ENCODE measurements around the gene PTPRG.
A peak's percentile ranks its signal among the peaks of the same experiment; 100 is the strongest.
"Not testable (repeated sequence)": the region's sequence is repeated elsewhere in the genome, so short reads cannot be mapped to it uniquely, and the experiment has no call there.

Gene PTPRG

DNA sequence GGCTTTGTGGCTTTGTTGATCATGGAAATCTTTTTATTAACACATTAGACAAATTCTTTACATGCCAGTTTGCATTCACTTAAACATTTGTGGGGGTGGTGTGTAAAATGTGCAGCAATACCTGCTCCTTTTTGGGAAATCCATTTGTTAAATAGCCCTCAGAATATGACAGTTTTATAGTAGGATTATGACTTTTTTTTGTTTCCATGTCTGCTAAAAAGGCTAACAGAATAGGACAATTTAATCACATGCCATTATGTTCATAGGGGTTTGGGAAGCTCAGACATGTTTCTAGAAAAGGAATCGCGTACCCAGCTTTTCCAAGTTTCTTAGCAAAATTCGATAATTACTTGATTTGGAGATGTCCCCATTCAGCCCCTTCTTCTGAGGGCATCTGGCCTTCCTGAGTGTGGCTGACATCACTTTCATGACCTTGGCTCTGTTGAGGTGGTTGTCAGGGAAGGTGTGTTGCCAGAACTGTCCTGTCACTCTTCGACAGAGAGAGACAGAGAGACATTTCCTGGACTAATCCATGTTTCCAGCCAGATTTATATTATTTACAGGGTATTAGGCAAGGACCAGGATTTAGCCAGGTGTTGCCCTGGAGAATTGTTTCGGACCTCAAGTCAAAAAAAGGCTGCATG lies 126.4 kb downstream of the PTPRG start:
- DNase-seq = no peak

- DNase-seq = peak in 1 of 2 experiments; percentile 60
These were observed 127.1 kb downstream of the PTPRG start for GRCh38 chr3:61688307-61688984.

GRCh38 chr3:61690016-61690415 lies 128.6 kb downstream of the PTPRG start:
- peak in 1 of 2 experiments; percentile 19 for DNase-seq

- peak in 1 of 2 experiments; percentile 68 for DNase-seq
These were observed 130.1 kb downstream of the PTPRG start for GRCh38 chr3:61691466-61691865.

DNA sequence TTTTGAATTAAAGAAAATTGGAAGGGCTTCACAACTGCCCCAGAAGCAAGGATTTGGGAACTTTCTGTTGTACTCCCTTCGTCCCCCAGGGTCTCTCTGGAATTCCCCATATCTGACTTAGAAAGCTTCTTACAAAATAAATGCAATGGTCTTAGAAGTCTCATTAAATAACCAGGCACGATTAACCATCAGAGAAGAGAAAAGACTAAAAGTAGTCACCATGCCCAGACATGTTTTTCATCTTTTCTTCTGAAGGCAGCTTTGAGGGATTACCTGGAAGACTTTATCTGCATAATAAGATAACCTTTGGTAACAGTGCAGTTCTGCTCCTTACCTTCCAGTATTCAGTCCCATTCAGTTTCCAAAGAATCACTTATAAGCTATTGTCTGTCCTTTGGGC lies 135.9 kb downstream of the PTPRG start:
- no peak for DNase-seq

DNA sequence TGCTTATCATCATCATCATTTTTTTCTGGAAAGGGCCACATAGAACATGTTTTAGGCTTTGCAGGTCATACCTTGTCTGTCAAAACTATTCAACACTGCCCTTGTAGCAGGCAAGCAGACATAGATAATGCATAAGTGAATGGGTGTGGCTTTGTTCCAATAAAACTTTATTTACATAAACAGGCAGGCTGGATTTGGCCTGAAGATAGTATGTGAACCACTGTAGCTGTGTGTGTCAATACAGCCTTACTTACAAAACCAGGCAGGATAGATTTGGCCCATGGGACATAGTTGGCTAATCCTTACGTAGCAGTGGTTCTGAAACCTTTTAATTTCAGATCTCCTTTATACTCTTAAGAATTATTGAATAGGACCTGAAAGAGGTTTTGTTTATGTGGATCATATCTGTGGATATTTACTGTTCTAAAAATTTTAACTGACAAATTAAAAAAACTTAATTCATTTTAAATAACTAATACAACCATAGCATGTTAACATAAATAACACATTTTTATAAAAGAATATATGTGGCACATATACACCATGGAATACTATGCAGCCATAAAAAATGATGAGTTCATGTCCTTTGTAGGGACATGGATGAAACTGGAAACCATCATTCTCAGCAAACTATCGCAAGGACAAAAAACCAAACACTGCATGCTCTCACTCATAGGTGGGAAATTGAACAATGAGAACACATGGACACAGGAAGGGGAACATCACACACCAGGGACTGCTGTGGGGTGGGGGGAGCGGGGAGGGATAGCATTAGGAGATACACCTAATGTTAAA lies 137.1 kb downstream of the PTPRG start:
- not testable (repeated sequence) for DNase-seq

- DNase-seq = no peak
These were observed 138.3 kb downstream of the PTPRG start for GRCh38 chr3:61699622-61700021.

DNA sequence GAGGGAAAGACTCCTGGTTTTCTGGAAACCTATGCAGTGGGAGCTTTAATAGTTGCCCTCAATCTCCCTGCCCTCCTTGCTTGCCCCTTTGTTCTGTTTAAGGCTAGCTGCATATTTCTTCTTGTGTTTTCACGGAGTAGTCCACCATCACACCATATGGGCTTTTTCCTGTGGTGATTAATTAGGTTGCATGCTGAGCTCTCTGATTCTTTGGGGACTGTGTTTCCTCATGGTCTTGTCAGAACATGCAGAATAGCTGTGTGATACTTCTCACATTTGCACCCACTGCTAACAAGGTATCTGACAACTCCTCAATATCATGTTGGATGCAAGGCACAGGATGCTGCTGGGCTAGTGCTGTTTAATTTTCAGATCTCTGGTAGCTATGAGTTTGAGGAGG lies 139.6 kb downstream of the PTPRG start:
- peak; percentile 11 to 66 for DNase-seq

GRCh38 chr3:61702453-61702852 lies 141.1 kb downstream of the PTPRG start:
- no peak for DNase-seq

- DNase-seq = no peak
These were observed 143.4 kb downstream of the PTPRG start for GRCh38 chr3:61704807-61705206.

- no peak for DNase-seq
These were observed 146.1 kb downstream of the PTPRG start for GRCh38 chr3:61707492-61707891.

- DNase-seq = not testable (repeated sequence)
These were observed 149.5 kb downstream of the PTPRG start for GRCh38 chr3:61710920-61711319.

GRCh38 chr3:61714225-61714624 lies 152.9 kb downstream of the PTPRG start:
- no peak for DNase-seq

- DNase-seq = no peak
These were observed 154.6 kb downstream of the PTPRG start for GRCh38 chr3:61715886-61716527.

DNA sequence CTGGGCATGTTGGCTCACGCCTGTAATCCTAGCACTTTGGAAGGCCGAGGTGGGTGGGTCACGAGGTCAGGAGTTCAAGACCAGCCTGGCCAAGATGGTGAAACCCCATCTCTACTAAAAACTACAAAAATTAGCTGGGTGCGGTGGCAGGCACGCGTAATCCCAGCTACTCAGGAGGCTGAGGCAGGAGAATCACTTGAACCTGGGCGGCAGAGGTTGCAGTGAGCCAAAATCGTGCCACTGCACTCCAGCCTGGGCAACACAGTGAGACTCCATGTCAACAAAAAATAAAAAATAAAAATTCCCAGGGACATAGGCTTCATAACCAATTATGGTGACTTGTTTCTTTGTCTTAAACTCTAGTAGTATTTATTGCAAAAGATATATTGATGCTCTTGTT lies 155.3 kb downstream of the PTPRG start:
- DNase-seq = not testable (repeated sequence)

- no peak for DNase-seq
These were observed 157.2 kb downstream of the PTPRG start for GRCh38 chr3:61718565-61718964.

DNA sequence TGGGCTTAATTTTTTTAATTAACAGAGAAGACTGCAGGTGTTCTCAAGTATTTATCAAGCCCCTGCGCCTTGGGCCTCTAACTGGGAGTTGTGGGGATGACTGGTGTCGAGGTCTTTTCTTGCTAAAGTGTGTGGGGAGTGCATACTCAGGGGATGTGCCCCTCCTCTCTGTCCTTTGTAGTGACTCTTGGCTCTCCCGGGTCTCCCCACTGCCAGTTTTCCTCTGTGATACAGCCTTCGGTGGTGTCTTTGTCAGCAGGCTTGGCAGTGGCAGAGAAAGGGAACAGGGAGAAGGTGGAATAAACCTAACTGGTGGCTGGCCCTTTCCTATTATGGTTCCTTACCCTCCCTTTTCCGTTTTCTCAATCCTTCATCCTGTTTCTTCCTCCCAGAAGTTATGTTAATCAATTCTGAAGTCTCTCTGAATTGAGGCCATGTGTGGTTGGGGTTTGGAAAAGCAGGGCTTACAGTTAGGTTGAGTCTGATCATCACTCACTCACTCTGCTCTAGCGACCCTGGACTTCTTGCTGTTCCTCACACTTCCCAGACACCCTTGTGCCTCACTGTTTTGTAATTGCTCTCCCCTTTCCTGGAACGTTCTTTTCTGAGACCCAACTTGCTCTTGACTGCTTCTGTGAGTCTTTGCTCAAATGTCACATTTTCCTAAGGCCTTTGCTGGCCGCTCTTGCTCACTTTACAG lies 158.1 kb downstream of the PTPRG start:
- no peak for DNase-seq

- DNase-seq = no peak
These were observed 161.7 kb downstream of the PTPRG start for GRCh38 chr3:61723038-61723437.

GRCh38 chr3:61724183-61724582 lies 162.8 kb downstream of the PTPRG start:
- DNase-seq = no peak

DNA sequence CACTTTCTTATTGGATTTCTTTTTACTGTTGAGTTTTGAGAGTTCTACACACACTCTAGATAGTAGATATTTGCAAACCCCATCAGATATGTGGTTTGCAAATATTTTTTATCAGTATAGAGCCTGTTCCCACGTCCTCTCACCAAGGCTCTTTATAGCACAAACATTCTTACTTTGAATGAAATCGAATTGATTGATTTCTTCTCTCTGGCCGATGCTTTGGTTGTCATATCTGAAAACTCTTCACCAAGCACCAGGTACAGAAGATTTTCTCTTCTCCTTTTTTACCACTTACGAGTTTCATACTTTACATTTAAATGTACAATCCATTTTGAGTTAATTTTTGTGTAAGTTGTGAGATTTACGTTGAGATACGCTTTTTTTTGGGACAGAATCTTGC lies 163.4 kb downstream of the PTPRG start:
- DNase-seq = no peak

GRCh38 chr3:61725851-61726333 lies 164.5 kb downstream of the PTPRG start:
- peak in 1 of 2 experiments; percentile 16 for DNase-seq

- no peak for DNase-seq
These were observed 166.1 kb downstream of the PTPRG start for GRCh38 chr3:61727435-61727834.
